Inflammatory macrophage treated with lipopolysaccharide for 4 hours (primary cell): ENCODE data around the gene LMO7.

ENCODE experiments used
- DNase-seq: peaks from one replicate; pipeline ENCODE4 v3.0.0-alpha.2; 2020

LMO7 gene

DNA sequence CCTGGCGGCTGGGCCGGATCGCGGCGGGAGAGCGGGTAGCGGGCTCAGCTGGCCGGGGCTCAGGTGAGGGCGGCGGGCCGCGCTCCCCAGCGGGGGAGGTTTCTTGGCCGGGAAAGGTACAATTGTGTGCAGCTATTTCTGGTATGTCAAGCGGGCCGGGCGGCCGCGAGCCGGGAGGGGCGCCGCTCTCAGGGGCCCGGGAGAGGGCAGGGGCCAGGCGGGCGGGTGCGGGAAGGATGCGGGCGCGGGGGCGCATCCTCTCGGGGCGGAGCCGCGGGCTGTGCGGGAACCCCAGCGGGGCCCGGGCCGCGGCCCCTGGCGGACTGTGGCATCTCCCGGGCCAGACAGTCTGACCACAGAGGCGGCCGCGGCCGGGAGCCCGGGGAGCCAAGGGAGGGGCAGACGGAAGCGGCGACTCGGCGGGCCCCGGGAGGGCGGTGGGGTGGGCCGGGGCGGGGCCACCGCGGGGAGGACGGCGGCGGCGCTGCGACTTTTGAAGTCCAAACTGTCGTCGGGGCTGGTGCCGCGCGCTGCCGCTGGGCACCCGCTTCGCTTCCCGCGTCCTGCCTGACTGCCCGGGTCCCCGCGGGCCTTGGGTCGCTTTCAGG is at the start of gene LMO7:
Gene LMO7, plus strand, starts transcription at position 503 of the 608 bp plus-strand sequence. CDS start 328 bp downstream, outside the sequence.
- DNase-seq: peak; percentile 33

DNA sequence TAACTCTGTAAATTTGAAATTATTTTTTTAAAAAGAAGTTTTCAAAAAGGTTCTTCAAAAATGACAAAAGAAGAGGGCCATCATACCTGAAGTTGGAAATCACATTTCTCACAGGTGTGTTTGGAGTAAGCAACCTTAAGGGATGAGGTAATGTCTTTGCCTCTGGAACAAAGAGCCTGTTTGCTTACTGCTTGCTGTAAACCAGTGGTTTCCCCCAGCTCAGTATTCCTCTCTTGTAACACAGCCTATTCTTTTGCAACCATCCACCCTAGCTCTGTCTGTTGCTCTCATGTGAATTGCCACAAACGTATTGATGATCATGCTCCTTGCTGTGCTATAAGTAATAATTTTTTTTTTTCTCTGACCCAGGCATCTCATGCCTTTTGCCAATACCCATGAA is 48.5 kb upstream of the LMO7 start:
- peak; percentile 56 for DNase-seq

DNA sequence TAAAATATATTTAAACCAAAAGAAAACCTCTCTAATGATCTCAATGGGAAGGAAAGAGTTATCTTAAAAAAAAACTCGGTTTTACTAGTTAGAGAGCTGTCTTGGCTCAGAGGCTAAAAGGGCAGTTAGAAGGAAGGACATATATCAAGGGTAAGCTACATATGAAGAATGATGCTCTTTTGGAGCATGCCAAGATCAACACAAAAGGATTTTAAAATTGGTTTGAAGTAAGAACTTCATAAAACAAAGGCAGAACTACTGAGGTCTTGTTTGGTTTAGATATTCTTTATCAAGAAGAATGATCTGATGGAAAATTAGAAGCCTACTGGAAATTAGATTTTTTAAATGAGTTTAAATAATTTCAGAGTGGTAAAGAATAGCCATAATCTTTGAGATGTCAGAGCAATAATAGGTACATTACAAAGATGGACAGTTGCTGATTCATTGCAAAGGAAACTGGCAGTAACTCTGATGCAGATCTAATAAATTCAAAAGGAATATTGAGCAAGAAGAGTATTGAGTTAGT is 39.4 kb upstream of the LMO7 start:
- DNase-seq: no peak

DNA sequence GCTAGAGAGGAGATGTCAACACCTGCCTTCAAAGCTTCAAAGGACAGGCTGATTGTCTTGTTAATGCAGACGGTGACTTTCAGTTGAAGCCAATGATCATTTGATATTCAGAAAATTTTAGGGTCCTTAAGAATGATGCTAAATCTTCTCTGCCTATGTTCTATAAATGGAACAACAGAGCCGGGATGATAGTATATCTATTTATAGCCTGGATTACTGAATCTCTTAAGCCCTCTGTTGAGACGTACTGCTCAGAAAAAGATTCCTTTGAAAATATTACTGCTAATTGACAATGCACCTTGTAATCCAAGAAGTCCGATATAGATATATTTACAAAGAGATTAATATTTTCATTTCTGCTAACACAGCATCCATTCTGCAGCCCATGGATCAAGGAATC is 35.8 kb upstream of the LMO7 start:
- no peak for DNase-seq

DNA sequence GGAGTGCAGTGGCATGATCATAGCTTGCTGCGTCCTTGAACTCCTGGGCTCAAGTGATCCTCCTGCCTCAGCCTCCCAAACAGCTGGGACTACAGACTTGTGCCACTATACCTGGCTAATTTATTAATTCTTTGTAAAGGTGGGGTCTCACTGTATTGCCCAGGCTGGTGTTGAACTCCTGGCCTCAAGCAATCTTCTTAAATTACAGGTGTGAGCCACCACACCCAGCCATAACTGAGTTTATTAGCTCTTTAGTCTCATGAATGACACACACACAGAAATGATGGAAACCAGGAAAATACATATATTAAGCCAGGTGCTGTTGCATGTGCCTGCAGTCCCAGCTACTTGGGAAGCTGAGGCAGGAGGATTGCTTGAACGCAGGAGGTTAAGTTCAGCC is 33.1 kb upstream of the LMO7 start:
- no peak for DNase-seq

DNA sequence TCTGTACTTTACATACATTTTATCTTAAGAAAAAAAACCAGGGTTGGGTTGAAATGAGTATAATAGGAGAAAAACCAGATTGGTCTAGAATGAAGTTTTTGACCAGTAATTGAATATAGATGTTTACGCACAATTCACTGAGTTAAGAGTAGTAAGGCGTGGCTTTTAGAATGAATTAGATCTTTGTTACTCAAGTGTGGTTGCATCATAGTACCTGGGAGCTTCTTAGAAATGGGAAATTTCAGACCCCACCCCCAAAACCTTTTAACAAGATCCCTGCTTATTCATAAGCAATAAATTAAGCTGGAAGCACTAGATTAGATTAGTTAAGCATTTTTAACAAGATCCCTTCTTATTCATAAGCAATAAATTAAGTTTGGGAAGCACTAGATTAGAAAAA is 28.7 kb upstream of the LMO7 start:
- DNase-seq: no peak

DNA sequence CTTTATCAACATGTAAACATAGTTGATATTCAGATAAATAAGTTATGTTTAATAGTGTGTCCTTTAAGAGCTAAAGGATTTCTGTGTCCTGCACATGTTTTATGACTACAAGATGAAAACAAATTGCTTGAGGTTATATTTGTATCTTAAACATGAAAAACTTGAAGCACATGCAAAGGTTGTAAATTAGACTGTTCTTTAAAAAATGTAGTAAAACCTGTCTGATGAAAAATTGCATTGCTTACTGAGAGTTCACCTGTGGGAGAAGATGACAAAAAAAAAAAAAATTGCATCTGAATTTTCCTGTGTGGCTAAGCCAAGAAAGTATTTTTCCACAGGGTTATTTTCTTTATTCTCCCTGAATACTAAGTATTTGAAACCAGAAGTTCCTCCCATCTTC is 25.7 kb upstream of the LMO7 start:
- DNase-seq: no peak

DNA sequence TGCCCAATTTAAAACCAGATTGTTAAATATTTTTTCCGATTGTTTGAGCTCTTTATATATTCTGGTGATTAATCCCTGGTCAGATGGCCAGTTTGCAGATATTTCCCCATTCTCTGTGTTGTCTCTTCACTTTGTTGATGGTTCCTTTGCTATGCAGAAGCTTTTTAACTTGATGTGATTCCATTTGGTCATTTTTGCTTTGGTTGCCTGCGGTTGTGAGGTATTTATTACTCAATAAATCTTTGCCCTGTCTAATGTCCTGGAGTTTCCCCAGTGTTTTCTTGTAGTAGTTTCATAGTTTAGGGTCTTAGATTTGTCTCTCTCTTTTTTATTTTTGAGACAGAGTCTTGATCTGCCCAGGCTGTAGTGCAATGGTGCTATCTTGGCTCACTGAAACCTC is 23.8 kb upstream of the LMO7 start:
- DNase-seq: no peak

DNA sequence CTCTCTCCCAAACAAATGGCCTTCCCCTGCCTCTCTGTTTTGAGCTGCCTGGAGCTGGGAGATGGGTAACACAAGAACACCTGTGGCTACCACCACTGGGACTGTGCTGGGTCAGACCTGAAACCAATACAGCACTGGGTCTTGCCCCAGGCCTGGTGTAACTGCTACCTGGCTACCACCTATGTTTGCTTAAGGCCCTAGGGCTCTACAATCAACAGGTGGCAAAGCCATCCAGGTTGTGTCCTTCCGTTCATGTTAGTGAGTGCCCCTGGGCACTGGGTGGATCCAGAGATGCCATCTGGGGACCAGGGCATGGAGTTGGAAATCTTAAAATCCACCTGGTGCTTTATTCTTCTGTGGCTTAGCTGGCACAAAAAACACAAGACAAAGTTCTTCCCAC is 18.9 kb upstream of the LMO7 start:
- DNase-seq: no peak

DNA sequence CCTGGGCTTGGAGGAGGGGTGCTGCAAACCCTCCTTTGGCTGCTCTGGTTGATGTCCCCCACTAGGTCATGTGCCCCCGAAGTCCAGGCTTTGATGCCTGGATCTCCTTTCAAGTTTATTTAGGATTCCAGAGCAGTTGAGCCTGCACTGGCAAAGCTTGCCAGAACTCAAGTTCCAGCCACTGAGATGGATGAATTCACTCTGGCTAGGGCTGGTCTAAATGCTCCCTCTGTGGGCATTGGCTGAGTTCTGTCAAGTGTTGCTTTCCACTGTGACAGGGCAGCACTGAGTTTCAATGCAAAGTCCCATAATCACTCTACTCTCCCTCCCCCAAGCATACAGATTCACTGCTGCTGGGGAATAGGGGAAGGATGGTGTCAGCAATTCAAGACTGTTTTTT is 17.8 kb upstream of the LMO7 start:
- no peak for DNase-seq

DNA sequence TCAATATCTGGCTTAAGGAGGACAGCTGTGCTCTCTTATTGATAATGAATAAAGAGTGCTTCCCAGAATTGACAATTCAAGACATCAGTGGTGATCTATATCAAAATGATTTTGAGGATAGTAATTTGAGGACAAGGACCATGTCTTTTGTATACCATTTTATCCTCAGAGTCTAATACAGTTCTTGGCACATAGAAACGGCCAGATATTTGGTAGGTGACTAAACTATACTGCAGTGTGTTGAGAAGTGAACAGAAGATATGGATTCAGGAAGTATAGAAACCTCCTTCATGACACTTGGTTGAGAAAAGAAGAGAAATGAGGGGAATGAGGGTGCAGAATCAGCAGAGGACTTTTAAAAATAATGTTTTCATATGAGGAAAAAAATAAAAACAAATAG is 16.1 kb upstream of the LMO7 start:
- DNase-seq: no peak

DNA sequence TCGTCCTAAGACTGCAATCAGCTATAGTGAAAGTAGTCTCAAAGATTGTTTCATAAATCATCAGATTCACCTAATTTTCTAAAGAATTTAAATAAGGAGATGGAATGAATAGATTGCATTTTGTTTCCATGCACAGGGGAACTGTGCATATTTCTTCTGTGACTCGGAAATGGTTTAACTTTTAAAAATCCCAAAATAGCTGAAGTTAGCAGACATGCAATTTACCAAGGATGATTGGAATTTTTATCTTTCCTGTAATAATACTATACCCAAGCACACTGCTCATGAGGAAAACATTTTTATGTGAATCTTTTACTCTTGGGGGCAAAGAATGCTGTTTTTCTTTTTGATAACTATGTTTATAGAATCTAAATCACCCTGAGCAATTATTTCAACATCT is 15.0 kb upstream of the LMO7 start:
- no peak for DNase-seq

DNA sequence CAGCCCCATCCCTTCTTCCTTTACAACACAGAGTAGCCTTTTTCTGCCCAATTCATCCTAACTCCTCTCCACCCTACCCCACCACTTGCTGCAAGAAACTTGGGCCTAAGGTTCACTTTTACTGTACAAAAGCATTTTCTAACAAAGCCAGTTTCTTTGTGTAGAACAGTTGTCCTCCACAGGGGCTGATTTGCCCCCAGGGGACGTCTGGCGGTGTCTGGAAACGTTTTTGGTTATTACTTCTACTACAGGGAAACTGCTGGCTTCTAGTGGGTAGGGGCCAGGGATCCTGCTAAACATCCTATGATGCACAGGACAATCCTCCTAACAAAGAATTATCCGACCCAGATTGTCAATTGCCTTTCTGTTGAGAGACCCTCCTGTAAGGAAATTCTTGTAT is 7.3 kb upstream of the LMO7 start:
- no peak for DNase-seq

DNA sequence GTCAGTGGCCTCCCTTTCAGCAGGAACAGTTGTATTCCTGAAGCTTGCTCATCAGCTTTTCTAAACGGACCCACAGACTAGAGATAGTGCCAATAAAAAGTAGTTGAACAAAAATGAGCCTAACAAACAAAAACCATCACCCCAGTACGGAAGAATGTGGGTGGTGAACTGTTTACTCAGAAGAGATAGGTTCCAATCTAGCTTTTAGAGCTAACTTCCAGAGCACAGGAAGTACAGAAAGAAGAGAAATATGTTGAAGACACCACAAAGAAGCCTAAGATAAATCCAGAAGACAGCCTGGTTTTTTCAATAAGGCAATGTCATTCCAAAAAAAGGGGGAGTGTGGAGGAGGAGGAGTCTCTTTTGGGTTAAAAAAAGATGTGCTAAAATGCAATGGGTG is 2.8 kb upstream of the LMO7 start:
- no peak for DNase-seq

DNA sequence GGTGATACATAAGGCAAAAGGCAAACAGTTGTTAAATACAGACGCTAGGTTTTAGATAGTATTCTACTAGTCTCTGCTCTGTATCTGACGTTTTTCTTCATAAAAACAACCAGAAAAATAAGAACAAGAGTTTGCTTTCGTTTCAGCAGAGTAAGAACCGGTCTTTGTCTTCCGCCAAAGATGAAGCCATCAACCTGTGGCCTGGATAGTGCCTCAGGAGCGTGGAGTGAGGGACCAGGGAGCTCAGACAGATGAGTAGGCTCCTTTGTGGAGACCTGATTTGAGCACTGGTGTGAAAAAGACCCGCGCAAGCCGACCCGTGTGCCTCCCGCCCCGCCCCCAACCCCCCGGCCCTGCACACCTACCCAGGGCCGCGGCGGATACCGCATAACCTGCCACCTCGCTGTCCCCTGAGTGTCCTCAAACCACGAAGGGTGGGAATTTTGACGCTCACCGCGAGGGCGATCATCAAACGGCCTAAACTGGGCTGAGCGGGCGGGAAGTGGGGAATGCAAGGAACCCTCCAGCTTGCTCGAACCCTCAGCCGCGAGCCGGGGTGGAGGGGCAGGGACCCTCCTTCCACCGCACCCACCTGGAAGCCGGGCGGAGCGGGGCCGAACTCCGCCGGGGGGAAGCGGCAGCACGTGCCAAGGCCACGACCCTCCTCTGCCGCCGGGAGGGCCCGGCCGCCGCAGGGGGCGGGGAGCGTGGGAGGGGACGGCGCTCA is 866 bp upstream of the LMO7 start:
- no peak for DNase-seq

DNA sequence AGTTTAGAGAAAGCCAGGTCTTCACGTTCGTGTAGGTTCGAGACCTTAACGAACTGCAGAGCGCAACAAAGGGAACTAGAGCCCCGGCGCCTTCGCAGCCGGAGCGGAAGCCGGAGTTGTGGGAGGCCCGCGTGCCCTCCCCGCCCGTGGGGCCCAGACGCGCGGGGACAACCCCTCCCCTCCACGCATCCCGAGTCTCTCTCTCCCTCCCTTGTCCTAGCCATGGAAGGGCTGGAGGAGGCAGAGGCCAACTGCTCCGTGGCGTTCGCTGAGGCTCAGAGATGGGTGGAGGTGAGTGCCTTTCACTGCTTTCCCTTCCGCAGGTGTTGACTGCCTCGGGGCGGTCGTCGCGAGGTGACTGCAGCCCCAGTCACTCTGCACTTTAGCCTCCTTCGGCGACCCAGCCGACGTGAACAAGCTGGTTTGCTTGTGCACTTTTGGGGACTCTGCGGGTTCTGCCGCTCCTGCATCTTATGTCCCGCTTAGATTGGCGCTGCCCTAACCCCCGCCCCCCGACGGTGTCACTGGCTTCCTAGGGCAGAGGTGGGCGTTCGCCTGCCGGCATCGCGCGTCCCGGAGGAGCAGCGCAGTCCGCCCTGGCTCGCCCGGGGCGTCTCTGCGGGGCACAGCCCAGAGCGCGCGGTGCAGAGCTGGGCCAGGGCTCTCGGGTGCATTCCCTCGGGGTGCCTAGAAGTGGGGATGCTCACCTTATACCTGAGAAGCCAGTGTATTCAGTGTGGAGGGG is 478 bp downstream of the LMO7 start:
- peak; percentile 29 for DNase-seq

DNA sequence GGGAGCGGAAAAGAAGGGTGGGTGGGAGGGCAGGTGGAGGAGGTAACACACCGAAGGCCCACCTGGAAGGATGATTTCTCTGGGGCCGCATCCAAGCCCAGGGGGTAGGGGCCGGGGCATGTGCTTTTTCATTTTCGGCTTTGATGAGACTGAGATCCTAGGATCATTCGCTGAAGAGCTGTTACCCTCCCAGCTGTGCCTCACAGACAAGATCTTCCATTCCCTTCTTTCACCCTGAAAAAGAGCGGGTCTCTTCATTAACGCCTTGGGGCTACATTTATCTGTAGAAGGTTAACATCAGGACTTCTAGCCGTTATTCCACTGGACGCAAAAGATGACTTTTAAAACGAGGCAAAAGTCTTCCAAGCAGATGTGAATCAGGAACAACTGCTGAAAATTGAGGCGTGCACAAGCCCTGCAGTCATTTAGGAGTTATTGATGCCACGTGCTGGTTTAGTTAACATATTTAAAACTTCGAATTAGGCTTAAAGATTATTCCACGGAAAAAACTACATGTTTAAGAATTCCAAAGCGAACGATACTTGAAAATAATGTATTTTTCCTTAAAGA is 1.1 kb downstream of the LMO7 start:
- DNase-seq: no peak

DNA sequence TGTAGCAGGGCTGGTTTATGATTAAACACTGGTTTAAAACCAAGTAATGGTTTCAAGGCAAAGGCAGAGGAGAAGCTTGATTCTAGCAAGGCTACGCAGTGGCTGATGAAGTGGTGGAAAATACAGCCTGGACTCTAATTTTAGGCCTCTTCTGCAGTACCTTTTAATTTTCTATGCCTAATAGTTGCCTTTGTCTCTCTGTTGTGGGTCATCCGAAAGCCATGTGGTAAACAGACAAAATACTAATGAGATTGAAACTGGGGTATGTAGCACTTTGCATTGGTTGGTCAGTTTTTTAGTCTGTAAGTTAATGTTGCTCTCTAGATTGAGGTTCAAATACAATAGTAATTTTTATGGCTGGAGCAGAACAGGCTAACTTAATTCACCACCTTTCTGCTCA is 3.3 kb downstream of the LMO7 start:
- no peak for DNase-seq

DNA sequence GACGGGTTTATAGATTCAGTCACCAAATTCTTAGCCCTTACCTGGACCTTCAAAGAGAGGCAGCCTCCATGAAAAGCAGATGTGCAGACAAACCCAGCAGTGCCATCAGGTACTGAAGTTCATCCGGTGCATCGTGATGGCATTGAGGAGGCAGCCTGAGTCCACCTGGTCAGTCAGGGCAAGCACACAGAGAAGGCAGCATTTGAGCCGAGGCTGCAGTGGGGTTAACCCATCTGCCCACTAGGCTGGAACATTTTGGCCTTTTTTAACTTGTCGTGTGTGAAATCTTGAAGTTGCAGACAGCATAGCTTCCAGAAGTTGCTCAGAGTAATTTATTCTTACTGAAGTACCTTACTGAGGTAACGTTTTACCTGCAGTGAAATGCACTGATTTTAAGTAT is 4.9 kb downstream of the LMO7 start:
- no peak for DNase-seq

DNA sequence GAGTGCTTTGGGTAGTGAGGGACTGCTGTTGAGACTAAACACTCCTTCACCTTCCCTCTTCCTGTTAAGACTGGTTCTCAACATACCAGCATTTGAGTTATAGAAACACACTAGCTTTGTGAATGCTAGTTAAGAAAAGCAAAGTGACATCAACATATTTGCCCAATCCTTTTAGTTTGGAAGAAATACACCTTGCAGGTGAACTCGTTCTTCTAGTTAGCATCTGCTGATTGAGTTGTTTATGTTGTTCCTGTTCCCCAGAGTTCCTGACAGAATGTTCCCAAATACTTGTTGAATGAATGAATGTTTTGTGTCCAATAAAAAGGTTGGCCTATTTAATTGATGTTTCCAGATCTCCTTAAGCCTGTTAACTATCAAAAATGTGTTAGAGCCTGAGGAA is 7.1 kb downstream of the LMO7 start:
- DNase-seq: no peak

DNA sequence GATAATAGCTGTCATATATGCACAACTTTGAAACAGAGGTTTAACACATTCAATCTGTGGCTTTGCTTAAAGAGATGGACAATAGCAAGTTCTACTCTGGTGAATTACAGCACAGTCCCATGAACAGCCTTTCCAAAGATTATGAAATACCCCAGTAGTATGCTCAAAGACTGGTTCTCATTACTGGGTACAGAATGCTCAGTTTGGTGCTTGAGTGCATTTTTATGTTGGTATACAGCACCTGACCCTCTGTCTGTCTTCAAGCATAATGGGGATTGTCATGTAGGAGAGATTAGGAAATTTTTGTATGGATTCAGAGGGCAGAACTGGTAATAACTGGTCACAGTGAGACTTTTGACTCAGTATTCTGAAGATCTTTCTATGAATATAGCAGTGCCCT is 7.6 kb downstream of the LMO7 start:
- no peak for DNase-seq

DNA sequence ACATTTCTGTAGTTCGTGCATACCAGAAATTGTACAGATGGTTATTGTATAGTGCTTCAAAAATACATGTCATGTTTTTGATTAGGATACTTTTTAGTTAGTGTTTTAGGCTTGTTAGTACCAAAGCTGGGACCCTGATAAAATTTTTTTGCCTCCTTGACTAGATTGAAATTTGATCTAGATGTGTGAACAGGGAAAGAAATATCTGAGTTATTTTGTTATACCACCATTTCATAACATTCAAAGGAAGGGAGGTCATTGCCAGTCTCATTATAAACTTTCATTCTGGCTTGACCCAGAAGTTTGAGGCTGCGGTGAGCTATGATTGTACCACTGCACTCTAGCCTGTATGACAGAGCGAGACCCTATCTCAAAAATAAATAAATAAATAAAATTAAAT is 9.0 kb downstream of the LMO7 start:
- no peak for DNase-seq

DNA sequence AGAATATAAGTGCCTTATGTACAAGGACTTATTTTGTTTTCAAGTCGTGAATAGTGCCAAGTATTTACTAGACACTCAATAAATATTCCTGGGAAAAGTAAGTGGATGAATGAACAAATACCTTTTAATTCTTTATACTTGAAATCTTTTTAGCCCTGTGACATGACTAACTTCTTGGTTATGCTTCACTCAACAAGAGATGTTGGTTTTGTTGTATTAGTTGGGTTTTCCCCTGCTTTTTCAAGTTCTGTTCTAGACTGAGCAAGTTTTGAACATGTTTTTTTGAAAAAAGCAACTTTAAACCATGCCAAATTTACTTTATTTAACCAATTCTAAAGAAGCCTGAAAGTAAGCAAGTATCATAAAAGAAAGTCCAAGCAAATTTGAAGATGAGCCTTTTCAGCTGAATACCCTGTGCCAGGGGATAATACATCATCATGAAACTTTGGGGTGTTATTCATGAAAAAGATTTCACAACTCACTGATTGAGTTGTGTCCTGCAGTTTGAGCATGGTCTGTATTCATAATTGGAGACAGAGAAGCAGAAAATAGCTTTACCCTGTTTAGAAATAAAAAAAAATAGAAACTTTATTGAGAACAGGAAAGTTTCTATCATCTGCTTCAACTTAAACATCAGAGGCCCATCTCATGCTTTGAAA is 11.1 kb downstream of the LMO7 start:
- DNase-seq: no peak
